HCT116 (cell line): ENCODE data around the gene GALNT6. TPM values are rescaled to one million over a fixed set of nuclear protein-coding genes. Genes with fewer than 3 reads are reported as not detected.

Source experiments
- ATAC-seq: fragments of 200-7000 bp; cut with Tn5 transposase; 2 replicates; pipeline ENCODE4 v1.9.1; 2020; ENCODE audit warnings: mild to moderate bottlenecking, moderate library complexity
- BruUV-seq: library from RNA; stranded (reverse); fragments of 400-500 nt; replicated peaks from 2 replicates; lab custom pipeline; 2021; lab: Mats Ljungman, UMichigan
- CTCF ChIA-PET: fragments of 300-600 bp; sonication (Branson Sonifier 250); formaldehyde crosslinking; loops from one replicate; lab custom pipeline; 2021; ENCODE audit warnings: antibody characterized with exemption; lab: Charles Lee
- POLR2A ChIA-PET: fragments of 300-600, 350-600 bp; sonication (Branson Sonifier 250); formaldehyde crosslinking; loops from one replicate; lab custom pipeline; 2021; ENCODE audit warnings: antibody characterized with exemption; lab: Charles Lee
- RAD21 ChIA-PET, 2 experiments: fragments of 300-600 bp; sonication (Branson Sonifier 250); formaldehyde crosslinking; loops; one replicate each; lab custom pipeline; 2023; ENCODE audit warnings: low total read pairs in 2 of 2; ENCODE audit not compliant: uncharacterized antibody in 2 of 2, unreplicated experiment in 2 of 2, low non-redundant PET in 1 of 2; lab: Charles Lee
- DNase-seq: peaks from one replicate; pipeline ENCODE4 v3.0.0-alpha.2; 2010; ENCODE audit warnings: low read depth, low spot score
- H2AFZ ChIP-seq: fragments of 200-600 bp; shearing (Covaris generic), sonication (generic); 2 replicates; pipeline ENCODE4 v1.6.1; 2017; ENCODE audit warnings: low read depth, mixed run types, mixed read lengths, antibody characterized with exemption, low read length; ENCODE audit not compliant: poor library complexity, severe bottlenecking
- H3K27ac ChIP-seq: 2 replicates; pipeline ENCODE4 v1.5.1; 2012; ENCODE audit warnings: low read depth, low read length
- H3K27me3 ChIP-seq: fragments of 200-600 bp; sonication (generic); 2 replicates; pipeline ENCODE4 v1.6.1; 2016; ENCODE audit warnings: mixed run types, low read length, mixed read lengths; ENCODE audit not compliant: insufficient read depth
- H3K36me3 ChIP-seq, 2 experiments: fragments of 200-500 bp in 1 of 2; fragments of 200-600 bp in 1 of 2; sonication (Bioruptor generic) in 1 of 2; sonication (generic) in 1 of 2; 2 replicates each; pipeline versions ENCODE4 v1.5.1 to v1.6.1; 2014 to 2016; ENCODE audit warnings: low read length in 2 of 2, inconsistent platforms in 1 of 2, mixed read lengths in 1 of 2, mixed run types in 1 of 2; ENCODE audit not compliant: insufficient read depth in 2 of 2, control insufficient read depth in 1 of 2
- H3K4me1 ChIP-seq, 2 experiments: fragments of 200-600 bp in 1 of 2; sonication (generic) in 1 of 2; 2 replicates each; pipeline versions ENCODE4 v1.5.1 to v1.6.1; 2012 to 2017; ENCODE audit warnings: low read length in 2 of 2, inconsistent platforms in 1 of 2, mild to moderate bottlenecking in 1 of 2, mixed read lengths in 1 of 2, mixed run types in 1 of 2, moderate library complexity in 1 of 2; ENCODE audit not compliant: insufficient read depth in 2 of 2, control insufficient read depth in 1 of 2
- H3K4me2 ChIP-seq: fragments of 200-600 bp; sonication (generic); 2 replicates; pipeline ENCODE4 v1.6.1; 2017; ENCODE audit warnings: mixed run types, low read length, mixed read lengths
- H3K4me3 ChIP-seq, 2 experiments: fragments of 200-600 bp in 1 of 2; sonication (generic) in 1 of 2; replicated peaks in 1 of 2; 2 replicates each; pipeline ENCODE4 v1.5.1; 2011 to 2016; ENCODE audit warnings: low read length in 2 of 2, control low read depth in 1 of 2, low read depth in 1 of 2, mild to moderate bottlenecking in 1 of 2, mixed read lengths in 1 of 2, mixed run types in 1 of 2
- H3K79me2 ChIP-seq: fragments of 200-600 bp; sonication (generic); 2 replicates; pipeline ENCODE4 v1.6.1; 2017; ENCODE audit warnings: mild to moderate bottlenecking, mixed run types, low read length, moderate library complexity, mixed read lengths; ENCODE audit not compliant: insufficient read depth
- H3K9ac ChIP-seq: fragments of 200-600 bp; sonication (generic); 2 replicates; pipeline ENCODE4 v1.6.1; 2016; ENCODE audit warnings: low read length, mixed read lengths
- H3K9me2 ChIP-seq: fragments of 200-600 bp; sonication (generic), shearing (Covaris generic); 2 replicates; pipeline ENCODE4 v1.6.1; 2017; ENCODE audit warnings: mixed run types, mild to moderate bottlenecking, moderate library complexity; ENCODE audit not compliant: insufficient read depth
- H3K9me3 ChIP-seq, 2 experiments: fragments of 200-500 bp in 1 of 2; fragments of 200-600 bp in 1 of 2; sonication (Bioruptor generic) in 1 of 2; sonication (generic) in 1 of 2; 2 replicates each; pipeline ENCODE4 v1.6.1; 2014 to 2017; ENCODE audit warnings: low read length in 2 of 2, mixed read lengths in 2 of 2, inconsistent platforms in 1 of 2, low read depth in 1 of 2, mild to moderate bottlenecking in 1 of 2, mixed run types in 1 of 2, moderate library complexity in 1 of 2; ENCODE audit not compliant: control insufficient read depth in 1 of 2, insufficient read depth in 1 of 2
- H4K20me1 ChIP-seq: fragments of 200-600 bp; sonication (generic), shearing (Covaris generic); 2 replicates; pipeline ENCODE4 v1.6.1; 2017; ENCODE audit warnings: mixed run types, mild to moderate bottlenecking, moderate library complexity; ENCODE audit not compliant: insufficient read depth
- CBX3 ChIP-seq: IDR thresholded peaks from 2 replicates; pipeline ENCODE4 v1.6.1; 2012; ENCODE audit warnings: low read depth
- CEBPB ChIP-seq: IDR thresholded peaks from 2 replicates; pipeline ENCODE4 v1.6.1; 2012; ENCODE audit warnings: low read depth
- EGR1 ChIP-seq: IDR thresholded peaks from 2 replicates; pipeline ENCODE4 v1.6.1; 2012; ENCODE audit warnings: low read depth
- ELF1 ChIP-seq: IDR thresholded peaks from 2 replicates; pipeline ENCODE4 v1.6.1; 2012; ENCODE audit warnings: low read depth, borderline replicate concordance
- EZH2phosphoT487 ChIP-seq: fragments of 200-600 bp; IDR thresholded peaks from 2 replicates; pipeline ENCODE4 v1.6.1; 2018; ENCODE audit warnings: antibody characterized with exemption, borderline replicate concordance
- FOSL1 ChIP-seq: IDR thresholded peaks from 2 replicates; pipeline ENCODE4 v1.6.1; 2012; ENCODE audit warnings: low read depth
- JUND ChIP-seq: IDR thresholded peaks from 2 replicates; pipeline ENCODE4 v1.6.1; 2012
- MAX ChIP-seq: IDR thresholded peaks from 2 replicates; pipeline ENCODE4 v1.6.1; 2012
- POLR2AphosphoS5 ChIP-seq: IDR thresholded peaks from 2 replicates; pipeline ENCODE4 v1.6.1; 2011; ENCODE audit warnings: mild to moderate bottlenecking, low read depth, low read length, moderate library complexity
- RAD21 ChIP-seq: IDR thresholded peaks from 2 replicates; pipeline ENCODE4 v1.6.1; 2012; ENCODE audit warnings: low read depth, mild to moderate bottlenecking
- SIN3A ChIP-seq: IDR thresholded peaks from 2 replicates; pipeline ENCODE4 v1.6.1; 2012; ENCODE audit warnings: low read depth
- SRF ChIP-seq: IDR thresholded peaks from 2 replicates; pipeline ENCODE4 v1.6.1; 2012; ENCODE audit warnings: low read depth
- TCF7L2 ChIP-seq: IDR thresholded peaks from 2 replicates; pipeline ENCODE4 v1.7.0; 2011; ENCODE audit warnings: borderline replicate concordance, inconsistent platforms; ENCODE audit not compliant: insufficient read depth, insufficient read length; ENCODE audit errors: extremely low read depth
- YY1 ChIP-seq: IDR thresholded peaks from 2 replicates; pipeline ENCODE4 v1.6.1; 2011; ENCODE audit warnings: low read length, low read depth, moderate library complexity, mild to moderate bottlenecking; ENCODE audit not compliant: insufficient replicate concordance; ENCODE audit errors: extremely low read depth
- ZFX ChIP-seq: fragments of 450-650 bp; IDR thresholded peaks from 2 replicates; pipeline ENCODE4 v1.6.1; 2017
- ZNF274 ChIP-seq: fragments of 200-500 bp; sonication (Bioruptor generic); IDR thresholded peaks from 2 replicates; pipeline ENCODE4 v1.6.1; 2014; ENCODE audit warnings: mild to moderate bottlenecking, low read depth, low read length, inconsistent platforms
- intact Hi-C: fragments of 100-400 bp; cut with micrococcal nuclease; formaldehyde crosslinking; loops from 2 replicates; pipeline ENCODE4 v1.10.0; 2022
- total RNA-seq: library from RNA; stranded (reverse); gene quantifications from one replicate; pipeline ENCODE4 v1.2.1, GENCODE V29; 2021; ENCODE audit not compliant: unreplicated experiment
- TF ChIP-seq, protein P1 (sequence below), 3 experiments: fragments of 200-600 bp in 1 of 3; sonication (generic) in 1 of 3; IDR thresholded peaks in 2 of 3; conservative IDR thresholded peaks in 1 of 3; 2 replicates each; pipeline ENCODE4 v1.5.1; 2012 to 2017; ENCODE audit warnings: low read depth in 2 of 3, low read length in 2 of 3, antibody characterized with exemption in 1 of 3, borderline replicate concordance in 1 of 3, control low read depth in 1 of 3, mild to moderate bottlenecking in 1 of 3, mixed read lengths in 1 of 3, mixed run types in 1 of 3, moderate library complexity in 1 of 3; ENCODE audit not compliant: insufficient read depth in 1 of 3

Gene GALNT6
- total RNA-seq, 1 experiment from 2014 or later: 16.4 TPM

DNA sequence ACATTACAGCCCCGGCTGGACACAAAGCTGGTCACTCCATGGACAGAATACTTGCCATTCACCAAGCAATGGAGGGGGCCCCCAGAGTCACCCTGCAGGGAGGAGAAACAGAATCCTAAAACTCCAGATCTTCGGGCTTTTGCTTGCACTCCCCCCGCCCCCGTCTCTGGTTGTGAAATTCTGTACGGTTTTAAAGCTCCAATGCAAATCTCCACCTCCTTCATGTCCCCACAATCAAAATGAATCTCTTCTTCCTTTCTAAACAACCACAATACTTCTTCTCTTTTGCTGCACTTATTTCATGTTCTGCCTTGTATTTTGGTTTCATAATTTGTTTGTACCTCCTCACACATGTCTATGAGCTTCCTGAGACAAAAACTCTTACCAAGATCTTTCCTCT lies 61.5 kb downstream of the GALNT6 start:
- Histone ChIP-seq H3K4me1 (peaks cover 0 to 4% of the 10 kb centered on the region in 2 experiments; a peak in 1 of 4 replicates), H3K27ac (no peak overlapping the region), H3K4me3 (no peak overlapping the region), H4K20me1 (no peaks in the 10 kb centered on the region), H3K27me3 (no peaks in the 10 kb centered on the region), H3K79me2 (no peaks in the 10 kb centered on the region), H2AFZ (no peak overlapping the region), H3K9me2 (no peaks in the 10 kb centered on the region), H3K9ac (no peak overlapping the region), H3K4me2 (no peak overlapping the region), H3K9me3 (no peaks in the 10 kb centered on the region), H3K36me3 (no peaks in the 10 kb centered on the region)
- DNase-seq: no peak
- BruUV-seq: no TSS peak
- ChIA-PET CTCF (no interaction called here), POLR2A (no interaction called here), RAD21 (no interaction called here)
- TF ChIP-seq EZH2phosphoT487 (no peak), SIN3A (no peak), ELF1 (no peak), MAX (no peak), SRF (no peak), RAD21 (no peak), POLR2AphosphoS5 (no peak), CBX3 (no peak), TCF7L2 (no peak), JUND (no peak), YY1 (no peak), CEBPB (no peak), ZFX (no peak), FOSL1 (no peak), ZNF274 (no peak), EGR1 (no peak)
- TF ChIP-seq, protein P1, sequence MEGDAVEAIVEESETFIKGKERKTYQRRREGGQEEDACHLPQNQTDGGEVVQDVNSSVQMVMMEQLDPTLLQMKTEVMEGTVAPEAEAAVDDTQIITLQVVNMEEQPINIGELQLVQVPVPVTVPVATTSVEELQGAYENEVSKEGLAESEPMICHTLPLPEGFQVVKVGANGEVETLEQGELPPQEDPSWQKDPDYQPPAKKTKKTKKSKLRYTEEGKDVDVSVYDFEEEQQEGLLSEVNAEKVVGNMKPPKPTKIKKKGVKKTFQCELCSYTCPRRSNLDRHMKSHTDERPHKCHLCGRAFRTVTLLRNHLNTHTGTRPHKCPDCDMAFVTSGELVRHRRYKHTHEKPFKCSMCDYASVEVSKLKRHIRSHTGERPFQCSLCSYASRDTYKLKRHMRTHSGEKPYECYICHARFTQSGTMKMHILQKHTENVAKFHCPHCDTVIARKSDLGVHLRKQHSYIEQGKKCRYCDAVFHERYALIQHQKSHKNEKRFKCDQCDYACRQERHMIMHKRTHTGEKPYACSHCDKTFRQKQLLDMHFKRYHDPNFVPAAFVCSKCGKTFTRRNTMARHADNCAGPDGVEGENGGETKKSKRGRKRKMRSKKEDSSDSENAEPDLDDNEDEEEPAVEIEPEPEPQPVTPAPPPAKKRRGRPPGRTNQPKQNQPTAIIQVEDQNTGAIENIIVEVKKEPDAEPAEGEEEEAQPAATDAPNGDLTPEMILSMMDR (IDR thresholded peaks at IDR 0.05 in 2 of 3, conservative IDR thresholded peaks at IDR 0.05 in 1 of 3; ENCODE audit: borderline replicate concordance in 1 of 3, insufficient read depth in 1 of 3, low read depth in 2 of 3, low read length in 2 of 3): no peak
- ATAC-seq: no peak
- intact Hi-C loops: no loop called here
